Measurements from ENCODE around the gene AOC2. TPM values are rescaled to one million over a fixed set of nuclear protein-coding genes. Genes with fewer than 3 reads are reported as not detected.

AOC2 gene
- total RNA-seq, 1 experiment from 2014 or later = 7.1 TPM

GRCh38 chr17:42865638-42866094, 21.3 kb downstream of the AOC2 start:
- Histone ChIP-seq H2BK20ac (ENCODE audit: low read depth, low read length, poor library complexity, severe bottlenecking) (no peak overlapping the region), H3K4me1 (ENCODE audit: insufficient read depth, low read length) (no peaks in the 10 kb centered on the region), H4K5ac (ENCODE audit: insufficient read length, low read depth, low read length) (no peak overlapping the region), H3K14ac (ENCODE audit: insufficient read depth, low read length) (no peak overlapping the region), H2BK5ac (ENCODE audit: insufficient read length, low read length) (no peak overlapping the region), H4K20me1 (ENCODE audit: control insufficient read depth, insufficient read depth, insufficient read length) (no peaks in the 10 kb centered on the region), H2BK15ac (ENCODE audit: low read depth, low read length) (no peak overlapping the region; the same call in 1 of the 2 replicates), H3K56ac (ENCODE audit: insufficient read length, low read depth, low read length) (no peak overlapping the region), H3K4ac (ENCODE audit: low read depth, low read length) (no peak overlapping the region), H2BK12ac (ENCODE audit: insufficient read length, low read depth, low read length) (no peak overlapping the region), H3T11ph (ENCODE audit: low read length) (no peak overlapping the region), H3K23me2 (ENCODE audit: insufficient read length, low read depth, low read length, poor library complexity, severe bottlenecking) (no peaks in the 10 kb centered on the region), H3K9ac (ENCODE audit: extremely low read depth, insufficient read length, low read length) (no peak overlapping the region), H3K27me3 (ENCODE audit: insufficient read depth, low read length) (no peaks in the 10 kb centered on the region), H4K8ac (replicated peaks; ENCODE audit: insufficient read length, low read depth, low read length) (no peak overlapping the region), H3K18ac (ENCODE audit: insufficient read length, low read depth, low read length) (peak overlapping the region; percentile 4), H2AFZ (ENCODE audit: low read length) (no peak overlapping the region), H2BK120ac (ENCODE audit: low read depth, low read length, poor library complexity, severe bottlenecking) (no peak overlapping the region), H4K91ac (ENCODE audit: insufficient read length, low read depth, low read length) (no peak overlapping the region), H3K4me2 (ENCODE audit: insufficient read depth, insufficient read length, low read length) (no peak overlapping the region), H3K9me3 (ENCODE audit: control insufficient read depth, low read depth, low read length) (no peaks in the 10 kb centered on the region), H3K23ac (ENCODE audit: insufficient read length, low read depth, low read length) (no peak overlapping the region), H3K27ac (ENCODE audit: insufficient read length, low read depth, low read length) (no peak overlapping the region), H3K79me1 (ENCODE audit: insufficient read depth, low read depth, low read length, poor library complexity, severe bottlenecking) (no peaks in the 10 kb centered on the region), H2AK5ac (ENCODE audit: insufficient read length, low read length) (no peak overlapping the region), H3K79me2 (ENCODE audit: insufficient read depth, low read length) (no peaks in the 10 kb centered on the region)
- peaks cover 10 to 19% of the 10 kb centered on the region in 2 experiments for H3K4me1 Mint-ChIP-seq
- H3K27me3 Mint-ChIP-seq (ENCODE audit: low read depth) = peaks cover 9% of the 10 kb centered on the region
- peaks cover 7 to 8% of the 10 kb centered on the region in 2 experiments for H3K9me3 Mint-ChIP-seq
- peaks cover 0 to 4% (median 2%) of the 10 kb centered on the region in 3 experiments; a peak in 2 of 7 replicates for H3K36me3 Mint-ChIP-seq (ENCODE audit: insufficient read depth in 1 of 3, low read depth in 3 of 3)
- DNase-seq = no peak
- no peak for TF ChIP-seq CTCF (conservative IDR thresholded peaks at IDR 0.05)
- no peak overlapping the region for H3K4me3 Mint-ChIP-seq
- no CpG with 5 or more reads among the region's 7 CpGs for WGBS (ENCODE audit: extremely low coverage, insufficient read length, low lambda C conversion rate)
- H3K27ac Mint-ChIP-seq = no peak overlapping the region

All from H9 (cell line).